Testis (tissue), 2 donors: ENCODE data around the gene RANBP17.

Source experiments
- POLR2A ChIP-seq: fragments of 450-650 bp; IDR thresholded peaks from one replicate; pipeline ENCODE4 v1.6.1; 2017; ENCODE audit warnings: antibody characterized with exemption, mild to moderate bottlenecking, moderate library complexity
- TF ChIP-seq, protein P1 (sequence below), 3 experiments: fragments of 450-650 bp in 2 of 3; fragments of 200-600 bp in 1 of 3; sonication (generic) in 1 of 3; IDR thresholded peaks; one replicate each; pipeline ENCODE4 v1.5.1; 2016 to 2019; ENCODE audit warnings: antibody characterized with exemption in 3 of 3, mild to moderate bottlenecking in 2 of 3, moderate library complexity in 1 of 3

DNA sequence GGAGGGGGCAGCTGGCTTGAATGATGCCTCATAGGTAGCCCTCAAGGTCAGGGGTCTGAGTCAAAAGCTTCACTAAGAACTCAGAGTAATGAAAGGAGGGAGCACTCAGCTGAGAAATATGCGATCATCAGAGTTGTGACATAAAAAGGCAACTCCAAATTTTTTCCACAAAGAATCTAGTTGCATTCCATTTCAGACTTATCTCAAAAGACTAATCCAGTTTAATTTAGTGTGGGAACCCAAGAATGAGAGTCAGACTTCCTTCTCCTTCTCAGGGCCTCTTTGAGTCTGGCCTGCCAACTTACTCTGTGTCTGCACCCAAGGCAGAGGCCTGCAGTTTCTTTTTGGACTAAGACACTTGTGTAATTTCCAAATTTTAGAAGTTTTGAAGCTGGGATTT, 43.6 kb upstream of the RANBP17 start:
- TF ChIP-seq, protein P1, sequence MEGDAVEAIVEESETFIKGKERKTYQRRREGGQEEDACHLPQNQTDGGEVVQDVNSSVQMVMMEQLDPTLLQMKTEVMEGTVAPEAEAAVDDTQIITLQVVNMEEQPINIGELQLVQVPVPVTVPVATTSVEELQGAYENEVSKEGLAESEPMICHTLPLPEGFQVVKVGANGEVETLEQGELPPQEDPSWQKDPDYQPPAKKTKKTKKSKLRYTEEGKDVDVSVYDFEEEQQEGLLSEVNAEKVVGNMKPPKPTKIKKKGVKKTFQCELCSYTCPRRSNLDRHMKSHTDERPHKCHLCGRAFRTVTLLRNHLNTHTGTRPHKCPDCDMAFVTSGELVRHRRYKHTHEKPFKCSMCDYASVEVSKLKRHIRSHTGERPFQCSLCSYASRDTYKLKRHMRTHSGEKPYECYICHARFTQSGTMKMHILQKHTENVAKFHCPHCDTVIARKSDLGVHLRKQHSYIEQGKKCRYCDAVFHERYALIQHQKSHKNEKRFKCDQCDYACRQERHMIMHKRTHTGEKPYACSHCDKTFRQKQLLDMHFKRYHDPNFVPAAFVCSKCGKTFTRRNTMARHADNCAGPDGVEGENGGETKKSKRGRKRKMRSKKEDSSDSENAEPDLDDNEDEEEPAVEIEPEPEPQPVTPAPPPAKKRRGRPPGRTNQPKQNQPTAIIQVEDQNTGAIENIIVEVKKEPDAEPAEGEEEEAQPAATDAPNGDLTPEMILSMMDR (IDR thresholded peaks at IDR 0.05) = no peak
- TF ChIP-seq POLR2A = no peak
